Retina (tissue), 1 donor: Measurements from ENCODE around the gene GRM8.
"Not testable (repeated sequence)": the region's sequence is repeated elsewhere in the genome, so short reads cannot be mapped to it uniquely, and the experiment has no call there.

ENCODE experiments used
- DNase-seq: peaks from one replicate; pipeline ENCODE4 v3.0.0-alpha.2; 2016

The GRM8 gene

GRCh38 chr7:126702242-126703016 lies 550.3 kb downstream of the GRM8 start:
- no peak for DNase-seq

DNA sequence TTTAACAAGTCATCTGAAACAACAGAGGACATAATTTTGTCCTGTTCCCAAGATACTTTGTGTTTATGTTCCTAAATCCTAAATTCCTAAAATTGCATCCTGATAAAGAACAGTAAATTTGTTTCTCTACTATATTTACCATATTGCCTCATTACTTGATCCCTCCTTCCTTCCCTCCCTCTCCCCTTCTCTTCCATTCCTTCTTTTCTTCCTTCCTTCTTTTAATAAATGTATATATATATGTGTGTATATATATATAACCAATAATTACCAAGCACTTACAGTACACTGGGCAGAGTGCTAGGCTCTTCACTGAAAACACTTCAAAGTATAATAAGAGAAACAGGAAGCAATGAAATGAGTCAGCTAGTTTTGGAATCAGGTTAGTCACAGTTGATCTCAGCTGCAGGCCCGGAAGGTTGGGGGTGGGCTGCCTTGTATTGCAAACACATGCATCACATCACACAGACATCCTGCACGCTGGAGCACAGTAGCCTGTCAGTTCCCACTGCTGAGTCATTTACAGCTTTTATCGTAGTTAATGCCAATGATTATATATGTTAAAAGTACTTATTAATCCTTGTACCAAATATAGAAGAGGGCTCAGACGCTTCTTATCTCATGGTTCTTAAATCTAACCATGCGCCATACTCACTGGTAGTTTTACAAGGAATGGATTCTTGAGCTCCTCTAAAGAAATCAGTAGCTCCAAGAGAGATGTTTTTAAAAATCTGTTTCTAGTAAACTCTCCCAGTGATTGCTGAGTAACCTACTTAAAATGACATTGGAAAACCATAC lies 551.7 kb downstream of the GRM8 start:
- DNase-seq = peak; percentile 28

GRCh38 chr7:126699707-126700106 lies 553.0 kb downstream of the GRM8 start:
- no peak for DNase-seq

DNA sequence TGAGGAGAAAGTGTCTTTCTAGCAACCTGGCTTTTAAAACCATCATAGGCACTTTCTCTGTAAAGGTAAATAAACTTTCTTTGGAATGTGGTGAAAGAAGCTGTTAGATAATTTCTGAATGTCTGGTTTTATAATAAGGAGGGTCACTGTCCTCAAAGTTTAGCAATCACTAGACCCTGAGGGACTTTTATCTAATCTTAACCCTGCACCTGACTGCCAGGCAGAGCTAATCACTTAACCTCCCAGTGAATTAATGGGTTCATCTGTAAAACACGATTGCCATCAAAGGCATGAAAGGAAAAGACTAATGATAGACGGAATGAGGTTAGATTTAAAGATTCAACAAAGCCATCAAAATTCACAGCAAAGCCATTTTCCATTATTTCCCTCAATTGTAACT lies 553.8 kb downstream of the GRM8 start:
- no peak for DNase-seq

DNA sequence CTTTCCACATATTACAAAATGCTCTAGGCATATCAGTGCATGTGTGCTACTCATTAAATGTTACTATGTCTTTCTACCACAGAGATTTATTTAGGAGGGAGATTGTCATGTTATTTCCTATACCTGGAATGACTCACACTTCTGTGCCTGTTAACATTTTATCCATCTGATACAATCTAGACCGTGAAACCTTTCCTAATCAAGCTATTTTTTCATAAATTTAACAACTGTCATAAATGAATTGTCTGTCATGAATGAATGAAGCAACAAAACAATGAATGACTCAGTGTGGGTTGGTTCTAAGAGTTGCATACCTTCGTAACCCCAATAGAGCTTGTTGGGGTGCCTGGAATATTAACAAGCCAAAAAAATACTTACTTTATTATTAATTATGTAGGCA lies 554.3 kb downstream of the GRM8 start:
- DNase-seq = no peak

DNA sequence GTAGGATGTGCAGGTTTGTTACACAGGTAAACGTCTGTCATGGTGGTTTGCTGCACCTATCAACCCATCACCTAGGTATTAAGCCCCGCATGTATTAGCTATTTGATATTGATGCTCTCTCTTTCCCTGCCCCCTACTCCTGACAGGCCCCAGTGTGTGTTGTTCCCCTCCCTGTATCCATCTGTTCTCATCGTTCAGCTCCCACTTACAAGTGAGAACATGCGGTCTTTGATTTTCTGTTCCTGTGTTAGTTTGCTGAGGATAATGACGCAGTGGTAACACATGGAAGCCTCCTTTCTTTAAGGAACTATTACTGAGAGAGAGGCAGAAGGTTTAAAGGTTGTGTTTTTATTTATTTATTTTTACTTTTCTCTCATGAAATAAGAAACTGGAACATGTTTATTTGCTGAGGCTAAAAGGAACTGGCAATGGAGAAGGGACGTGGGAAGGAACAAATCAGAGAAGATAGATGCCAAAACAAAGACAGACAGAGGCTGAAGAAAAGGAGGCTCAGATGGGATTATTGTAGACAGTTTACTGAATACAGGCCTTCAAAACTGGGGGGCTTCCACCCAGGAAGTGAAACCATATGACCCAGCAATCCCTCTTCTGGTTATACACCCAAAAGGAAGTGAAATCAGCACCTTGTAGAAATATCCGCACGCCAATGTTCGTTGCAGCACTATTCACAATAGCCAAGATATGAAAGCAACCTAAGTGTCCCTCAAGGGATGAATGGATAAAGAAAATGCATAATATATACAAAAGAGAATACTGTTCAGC lies 556.3 kb downstream of the GRM8 start:
- no peak for DNase-seq

- DNase-seq = no peak
These were observed 561.6 kb downstream of the GRM8 start for GRCh38 chr7:126690848-126691751.

DNA sequence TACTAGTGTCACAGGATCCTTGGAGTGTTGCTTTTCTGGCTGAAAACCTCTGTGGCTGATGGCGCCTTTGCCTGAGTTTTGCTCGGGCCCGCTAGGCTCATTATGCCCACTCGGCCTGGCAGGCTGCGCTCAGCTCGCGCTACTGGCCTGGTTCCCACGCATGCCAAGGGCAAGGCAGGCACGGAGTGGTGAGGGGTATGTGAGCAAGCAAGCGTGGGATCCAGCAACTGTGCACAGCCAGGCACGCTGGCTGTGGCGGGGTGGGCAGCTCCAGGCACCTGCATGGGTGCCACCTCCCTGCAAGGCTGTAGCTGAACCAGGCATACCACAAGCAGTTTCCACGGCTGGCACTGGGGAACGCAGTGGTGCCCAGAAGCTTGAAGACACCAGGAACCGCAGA lies 562.6 kb downstream of the GRM8 start:
- DNase-seq = no peak

- no peak for DNase-seq
These were observed 563.7 kb downstream of the GRM8 start for GRCh38 chr7:126689037-126689436.

DNA sequence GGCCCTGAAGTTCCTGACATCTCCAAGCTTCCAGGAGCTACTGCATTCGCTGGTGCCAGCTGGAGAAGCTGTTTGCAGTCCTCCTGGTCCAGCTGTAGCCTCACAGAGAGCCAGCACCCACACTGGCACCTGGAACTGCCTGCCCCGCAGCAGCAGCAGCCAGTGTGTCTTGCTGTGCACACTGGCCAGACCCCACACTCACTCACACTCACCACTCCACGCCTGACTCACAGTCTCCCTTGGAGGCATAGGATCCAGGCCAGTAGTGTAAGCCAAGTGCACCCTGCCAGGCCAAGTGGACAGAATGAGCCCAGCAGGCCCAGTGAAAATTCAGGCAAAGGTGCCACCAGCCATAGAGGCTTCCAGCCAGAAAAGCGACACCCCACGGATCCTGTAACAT lies 566.3 kb downstream of the GRM8 start:
- DNase-seq = no peak

DNA sequence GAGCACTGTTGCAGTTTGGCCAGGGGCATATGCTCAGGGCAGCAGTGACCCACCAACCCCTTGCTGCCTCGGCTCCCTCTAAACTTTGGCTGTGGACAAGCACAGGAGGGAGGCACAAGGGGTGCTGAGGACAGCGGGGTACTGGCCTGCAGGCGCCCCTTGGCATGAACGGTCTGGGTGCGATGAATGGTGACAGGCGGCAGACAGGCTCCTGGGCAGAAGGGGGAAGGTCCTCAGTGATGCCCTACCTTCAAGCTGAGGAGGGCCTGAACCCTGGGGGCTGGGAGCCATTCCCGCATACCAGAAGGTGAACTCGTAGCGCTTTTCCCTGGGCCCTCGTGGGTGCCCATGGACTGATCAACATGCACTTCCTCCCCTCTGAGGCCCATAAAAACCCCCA lies 567.1 kb downstream of the GRM8 start:
- no peak for DNase-seq

GRCh38 chr7:126685018-126685573 lies 567.6 kb downstream of the GRM8 start:
- DNase-seq = no peak

DNA sequence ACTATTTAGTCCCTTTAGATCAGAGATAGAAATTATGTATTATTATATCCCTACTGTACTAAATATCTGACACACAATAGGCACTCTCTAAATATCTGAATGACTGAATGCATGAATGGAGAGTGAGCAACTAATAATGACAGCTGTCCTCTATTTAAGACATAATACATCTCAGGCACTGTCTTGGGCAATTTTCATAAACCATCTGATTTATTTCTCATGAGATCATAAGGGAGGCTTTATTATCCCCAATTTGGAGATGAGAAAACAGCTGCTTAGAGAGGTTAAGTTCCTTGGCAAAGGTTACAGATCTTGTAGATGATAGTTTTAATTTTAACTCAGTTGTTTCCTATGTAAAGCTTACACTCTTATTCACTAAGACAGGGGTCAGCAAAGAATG lies 570.6 kb downstream of the GRM8 start:
- no peak for DNase-seq

DNA sequence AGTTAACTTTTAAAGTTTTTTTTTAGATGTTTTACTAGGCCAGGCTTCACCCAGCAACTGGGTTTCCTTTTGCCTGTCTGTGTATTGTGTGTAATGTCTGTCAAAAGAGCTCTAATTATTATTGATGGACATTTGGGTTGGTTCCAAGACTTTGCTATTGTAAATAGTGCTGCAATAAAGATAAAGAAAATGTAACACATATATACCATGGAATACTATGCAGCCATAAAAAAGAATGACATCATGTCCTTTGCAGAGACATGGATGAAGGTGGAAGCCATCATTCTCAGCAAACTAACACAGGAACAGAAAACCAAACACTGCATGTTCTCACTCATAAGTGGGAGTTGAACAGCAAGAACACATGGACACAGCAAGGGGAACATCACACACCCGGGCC lies 584.0 kb downstream of the GRM8 start:
- not testable (repeated sequence) for DNase-seq

DNA sequence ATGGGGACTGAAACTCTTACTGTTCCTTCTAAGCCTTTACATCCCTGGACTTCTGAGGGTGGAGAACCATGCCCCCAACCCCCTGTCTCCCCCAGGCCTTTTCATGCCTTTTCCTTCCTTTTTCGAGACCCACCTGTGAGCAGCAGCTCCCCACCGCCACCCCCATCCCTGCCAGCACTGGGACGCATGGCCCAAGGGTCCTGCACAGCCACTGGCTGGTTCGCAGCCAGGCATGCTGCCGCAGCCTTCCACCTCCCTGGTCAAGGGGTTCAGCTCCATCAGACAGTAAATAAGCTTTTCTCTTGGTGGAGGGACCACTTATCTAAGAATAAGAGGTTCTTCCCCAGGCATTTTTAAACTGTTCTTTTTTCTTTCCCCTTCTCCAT lies 584.4 kb downstream of the GRM8 start:
- no peak for DNase-seq

DNA sequence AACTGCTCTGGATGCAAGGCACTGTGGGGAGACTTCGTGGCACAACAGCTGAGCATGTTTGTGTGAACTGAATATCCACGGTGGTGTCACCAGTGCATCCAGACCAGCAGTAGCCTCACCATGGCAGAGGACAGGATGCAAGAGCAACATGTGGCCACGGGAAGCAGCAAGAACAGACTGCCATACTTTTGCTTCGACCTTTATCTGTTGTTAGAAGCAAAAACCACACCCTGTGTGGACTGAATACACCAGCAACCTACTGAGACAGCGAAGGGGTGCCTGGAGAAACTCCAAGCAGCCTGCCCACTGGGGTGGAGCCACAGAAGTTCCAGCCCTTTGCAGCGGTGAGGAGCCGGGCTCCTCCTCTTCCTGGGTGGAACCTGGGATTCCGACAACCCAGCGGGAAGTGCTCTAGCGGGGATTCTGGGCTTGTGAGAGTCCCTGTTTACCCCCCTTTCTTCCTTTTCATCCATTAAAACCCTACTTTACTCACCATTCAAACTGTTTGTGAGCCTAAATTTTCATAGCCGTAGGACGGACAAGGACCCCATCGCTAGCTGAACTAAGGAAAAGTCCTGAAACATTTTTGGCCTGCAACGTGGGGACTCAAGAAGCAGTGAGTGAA lies 584.9 kb downstream of the GRM8 start:
- DNase-seq = no peak

DNA sequence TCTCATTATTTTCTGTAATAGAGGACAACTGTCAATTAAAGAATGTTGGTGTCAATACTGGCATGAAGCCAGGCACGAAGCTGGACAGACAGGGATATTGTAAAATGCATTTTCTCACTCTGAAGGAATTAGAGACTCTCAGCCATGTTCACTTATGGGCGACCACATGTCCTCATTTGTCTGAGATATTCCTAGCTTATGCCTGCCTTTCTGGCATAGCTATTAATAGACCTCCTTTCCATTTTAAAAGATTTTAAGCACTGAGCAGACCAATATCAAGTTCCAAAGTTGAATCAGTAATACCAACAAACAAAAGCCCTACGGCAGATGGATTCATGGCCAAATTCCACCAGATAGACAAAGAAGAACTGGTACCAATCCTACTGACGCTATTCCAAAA lies 589.9 kb downstream of the GRM8 start:
- DNase-seq = no peak

GRCh38 chr7:126659124-126659523 lies 593.6 kb downstream of the GRM8 start:
- DNase-seq = no peak

- DNase-seq = no peak
These were observed 594.1 kb downstream of the GRM8 start for GRCh38 chr7:126658684-126659083.

GRCh38 chr7:126657599-126658358 lies 595.0 kb downstream of the GRM8 start:
- DNase-seq = no peak

DNA sequence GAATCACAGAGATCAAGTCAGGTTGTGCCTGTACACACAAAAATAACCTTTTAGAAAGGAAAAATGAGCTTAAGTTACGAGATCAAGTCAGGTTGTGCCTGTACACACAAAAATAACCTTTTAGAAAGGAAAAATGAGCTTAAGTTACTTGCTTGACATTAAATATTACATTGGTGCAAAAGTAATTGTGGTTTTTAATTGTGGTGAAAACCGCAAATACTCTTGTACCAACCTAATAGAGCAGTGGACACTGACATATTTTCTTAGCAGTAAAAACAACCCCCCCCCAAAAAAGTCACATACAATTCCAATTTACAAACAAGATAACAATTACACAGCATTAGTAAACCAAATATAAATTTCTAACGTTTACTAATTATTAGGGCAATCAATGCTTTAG lies 595.6 kb downstream of the GRM8 start:
- DNase-seq = no peak
